GM18499 (cell line): ENCODE measurements around the gene ATP2B2.

Experiments used
- ATAC-seq: cut with Tn5 transposase; IDR thresholded peaks from one replicate; pipeline ENCODE4 v1.9.1; 2021; ENCODE audit warnings: moderate number of reproducible peaks; ENCODE audit not compliant: insufficient read depth, unreplicated experiment

ATP2B2 gene

DNA sequence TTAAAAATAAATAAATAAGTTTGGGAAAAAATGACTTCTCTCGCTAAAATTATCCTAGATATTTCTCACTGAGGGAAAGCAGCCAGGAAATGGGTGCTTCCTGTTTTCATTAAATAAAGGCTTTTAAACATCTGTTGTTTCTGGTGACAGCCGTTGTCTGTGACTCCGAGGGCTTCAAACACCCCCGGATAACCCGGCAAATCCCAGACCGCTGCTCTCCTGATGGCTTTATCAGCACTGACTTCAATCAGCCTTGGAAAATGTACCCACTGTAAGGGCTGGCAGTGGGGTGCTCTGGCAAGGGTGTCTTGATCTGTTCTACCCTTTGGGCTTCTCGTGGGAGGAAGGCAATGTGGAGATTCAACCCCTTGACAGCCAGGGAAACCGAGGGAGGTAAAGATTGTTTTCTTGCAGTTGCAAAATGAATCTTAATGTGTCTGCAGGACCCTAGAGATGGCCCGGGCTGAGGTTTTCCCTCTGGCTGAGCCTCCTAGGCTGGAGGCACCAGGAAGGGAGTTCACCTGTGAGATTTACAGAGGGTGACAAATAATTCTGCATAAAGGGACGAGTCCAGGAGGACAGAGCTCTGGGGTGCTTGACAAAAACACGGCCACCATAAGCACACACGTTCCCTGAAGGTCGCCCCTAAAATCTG lies 150.9 kb downstream of the ATP2B2 start:
- ATAC-seq, result no peak

DNA sequence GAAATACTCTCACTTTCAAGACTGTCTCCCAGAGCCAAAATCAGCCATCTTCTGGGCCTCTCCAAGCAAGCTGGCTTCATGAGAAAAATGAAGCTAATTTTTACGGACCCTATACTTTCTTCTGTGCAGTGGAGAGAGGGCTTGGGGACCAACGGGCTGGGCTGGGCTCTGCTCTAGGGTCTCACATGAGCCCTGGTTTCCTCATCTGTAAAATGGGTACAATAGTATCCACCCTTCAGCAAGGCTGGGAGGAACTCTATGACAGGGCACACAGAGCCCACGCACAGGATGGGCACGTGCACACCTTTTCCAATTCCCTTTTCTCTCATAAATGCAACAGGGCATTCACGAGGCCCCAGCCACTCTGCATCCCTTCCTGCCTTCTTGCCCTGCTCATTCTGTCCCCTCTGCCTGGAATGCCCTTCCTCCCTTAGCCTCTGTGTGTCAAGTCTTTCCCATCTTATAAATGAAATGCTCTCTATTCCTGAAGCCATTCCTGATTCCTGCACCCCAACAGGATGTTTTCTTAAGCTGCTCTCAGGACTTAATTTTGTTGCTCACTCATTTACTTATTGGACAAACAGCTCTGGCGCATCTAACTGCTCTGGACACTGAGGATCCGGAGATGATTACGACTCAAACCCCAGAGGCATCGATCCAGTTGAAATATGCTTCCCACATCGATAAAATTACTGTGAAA lies 151.6 kb downstream of the ATP2B2 start:
- ATAC-seq, result no peak

DNA sequence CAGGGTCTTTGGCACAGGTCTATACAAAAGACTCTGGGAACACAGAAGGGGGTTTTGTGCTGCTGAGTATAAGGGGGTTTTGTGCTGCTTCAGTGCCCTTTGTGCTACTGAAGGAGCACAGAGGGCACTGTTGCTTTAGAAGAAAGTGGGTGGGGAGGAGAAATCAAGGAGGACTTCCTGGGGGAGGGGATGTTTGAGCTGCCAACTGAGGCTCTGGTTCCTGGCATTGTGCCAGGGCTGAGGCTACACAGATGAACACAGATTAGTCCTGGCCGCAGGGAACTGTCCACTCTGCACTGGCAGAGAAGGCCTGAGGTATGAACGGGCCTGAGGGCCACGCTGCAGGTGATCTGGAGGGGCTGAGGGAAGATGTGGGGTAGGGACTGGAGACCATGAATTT lies 152.2 kb downstream of the ATP2B2 start:
- ATAC-seq, result no peak

DNA sequence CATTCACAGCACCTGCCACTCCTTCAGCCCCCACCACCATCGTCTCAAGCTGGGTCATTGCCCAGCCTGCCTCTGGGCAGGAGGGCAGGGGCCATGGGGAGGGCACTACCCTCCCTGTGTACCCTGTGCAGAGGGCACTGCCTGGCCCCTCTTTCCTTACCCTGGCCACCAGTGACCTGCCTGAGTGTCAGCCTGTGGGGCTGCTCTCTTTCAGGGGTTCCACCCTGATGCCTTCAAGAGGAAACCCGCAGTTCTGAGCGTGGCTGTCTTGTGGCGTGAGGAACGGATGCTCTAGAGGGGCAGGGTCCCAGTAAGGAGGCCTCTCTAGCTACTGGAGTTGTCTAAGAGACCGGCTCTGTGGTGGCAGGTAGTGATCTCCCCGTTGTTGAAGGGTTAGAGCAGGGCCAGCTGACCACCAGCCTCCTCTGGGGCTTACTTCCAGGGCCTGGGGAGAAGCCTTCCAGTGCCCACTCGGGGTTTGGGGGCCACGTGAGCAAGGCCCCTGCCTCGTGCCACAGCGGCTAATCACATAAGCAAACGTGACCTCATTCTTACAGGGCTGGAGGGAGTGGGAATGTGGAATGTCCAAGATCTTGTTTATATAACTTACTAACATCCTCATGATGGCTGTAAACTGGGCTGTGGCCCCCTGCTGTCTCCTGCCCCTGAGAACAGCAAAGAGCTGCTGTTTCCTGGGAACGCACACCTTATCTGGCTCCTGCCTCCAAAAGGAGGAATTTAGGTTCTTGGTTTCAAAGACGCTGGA lies 153.1 kb downstream of the ATP2B2 start:
- no peak for ATAC-seq

DNA sequence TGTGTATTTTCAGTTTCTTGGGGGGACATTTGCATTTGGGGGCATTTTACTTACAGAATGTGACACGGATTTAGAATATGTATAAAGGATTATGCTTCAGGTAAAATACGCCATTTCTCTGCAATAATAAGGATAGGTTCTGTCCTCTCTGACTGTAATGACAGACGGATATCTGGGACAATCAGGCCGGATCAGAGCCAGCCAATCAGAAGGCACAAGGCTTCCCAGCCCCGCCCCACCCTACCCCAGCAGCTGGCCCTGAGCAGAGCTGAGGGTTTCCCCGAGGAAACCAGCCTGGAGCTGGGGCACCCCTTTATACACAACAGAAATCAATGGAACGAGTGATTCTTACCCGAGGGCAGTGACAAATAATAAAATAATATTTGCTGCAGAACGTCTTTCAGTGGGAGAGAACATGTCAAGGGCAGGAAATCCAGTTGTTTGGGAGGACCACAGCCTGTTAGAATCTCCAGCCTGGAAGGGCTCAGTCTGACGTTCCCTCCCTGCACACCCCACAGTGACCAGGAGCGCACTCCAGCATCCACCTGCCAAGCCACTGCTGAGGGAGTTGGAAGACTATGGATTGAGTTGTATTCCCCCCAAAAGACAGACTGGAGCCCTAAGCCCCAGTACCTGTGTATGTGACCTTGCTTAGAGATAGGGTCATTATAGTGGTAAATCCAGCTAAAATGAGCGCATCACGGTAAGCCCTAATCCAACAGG lies 154.2 kb downstream of the ATP2B2 start:
- ATAC-seq, result no peak

DNA sequence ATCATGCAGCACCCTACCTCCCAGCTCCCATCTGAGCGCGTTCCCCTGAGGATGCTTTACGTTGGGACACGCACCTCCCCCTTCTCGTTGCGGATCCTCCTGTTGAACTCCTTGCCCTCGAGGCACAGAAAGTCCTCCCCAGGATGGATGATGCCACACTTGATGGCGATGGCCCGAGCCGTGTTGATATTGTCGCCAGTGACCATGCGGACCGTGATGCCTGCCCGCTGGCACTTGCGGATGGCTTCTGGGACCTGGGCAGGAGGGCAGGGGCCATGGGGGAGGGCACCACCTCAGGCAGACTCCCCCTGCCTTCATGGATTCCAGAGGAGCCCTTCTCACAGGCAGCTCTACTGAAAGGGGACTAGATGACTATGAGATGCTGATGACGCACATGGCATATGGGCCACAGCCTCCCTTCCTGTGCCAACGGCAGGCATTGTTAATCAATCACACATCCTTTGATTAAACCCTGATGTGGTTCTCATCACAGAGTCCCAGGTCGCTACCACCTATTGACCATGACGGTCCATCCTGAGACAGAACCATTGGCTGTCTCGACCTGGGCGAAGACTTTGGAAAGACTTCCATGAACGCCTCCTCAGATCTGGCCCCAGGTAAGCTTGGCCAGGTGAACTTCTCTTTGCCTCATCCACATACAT lies 154.9 kb downstream of the ATP2B2 start:
- ATAC-seq, result no peak

DNA sequence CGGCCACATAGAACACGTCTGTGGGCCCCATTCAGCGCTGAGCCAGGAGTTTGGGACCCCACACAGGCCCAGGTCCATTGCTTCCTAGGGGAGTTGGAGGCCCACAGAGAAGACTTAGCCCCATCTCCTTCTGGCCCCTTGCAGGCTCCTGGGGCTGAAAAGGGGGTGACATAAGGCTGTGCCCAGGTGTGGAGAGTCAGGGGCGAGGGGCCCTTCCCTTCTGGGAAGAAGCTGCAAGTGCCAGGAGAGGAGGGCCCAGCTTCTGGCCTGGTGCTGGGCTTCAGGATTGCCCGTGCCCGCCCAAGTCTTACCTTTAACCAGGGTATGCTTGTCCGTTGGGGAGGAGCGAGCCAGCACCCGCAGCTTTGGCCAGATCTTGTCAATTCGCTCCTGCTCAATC lies 155.6 kb downstream of the ATP2B2 start:
- ATAC-seq, result no peak

DNA sequence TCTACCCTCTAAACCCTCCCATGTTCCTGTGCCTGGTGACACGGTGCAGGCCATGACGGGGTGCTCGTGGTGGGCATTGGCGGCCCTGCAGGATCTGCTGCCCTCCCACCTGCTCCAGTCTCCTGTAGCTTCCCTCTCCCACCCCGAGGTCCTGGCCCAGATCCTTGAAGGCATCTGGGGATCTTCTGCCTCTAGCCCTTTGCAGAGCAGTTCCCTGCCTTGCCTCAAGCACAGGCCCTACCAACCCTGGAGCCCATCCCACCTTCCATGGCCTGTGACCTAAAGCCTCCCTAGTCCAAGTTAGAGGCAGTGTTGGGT lies 157.0 kb downstream of the ATP2B2 start:
- no peak for ATAC-seq

DNA sequence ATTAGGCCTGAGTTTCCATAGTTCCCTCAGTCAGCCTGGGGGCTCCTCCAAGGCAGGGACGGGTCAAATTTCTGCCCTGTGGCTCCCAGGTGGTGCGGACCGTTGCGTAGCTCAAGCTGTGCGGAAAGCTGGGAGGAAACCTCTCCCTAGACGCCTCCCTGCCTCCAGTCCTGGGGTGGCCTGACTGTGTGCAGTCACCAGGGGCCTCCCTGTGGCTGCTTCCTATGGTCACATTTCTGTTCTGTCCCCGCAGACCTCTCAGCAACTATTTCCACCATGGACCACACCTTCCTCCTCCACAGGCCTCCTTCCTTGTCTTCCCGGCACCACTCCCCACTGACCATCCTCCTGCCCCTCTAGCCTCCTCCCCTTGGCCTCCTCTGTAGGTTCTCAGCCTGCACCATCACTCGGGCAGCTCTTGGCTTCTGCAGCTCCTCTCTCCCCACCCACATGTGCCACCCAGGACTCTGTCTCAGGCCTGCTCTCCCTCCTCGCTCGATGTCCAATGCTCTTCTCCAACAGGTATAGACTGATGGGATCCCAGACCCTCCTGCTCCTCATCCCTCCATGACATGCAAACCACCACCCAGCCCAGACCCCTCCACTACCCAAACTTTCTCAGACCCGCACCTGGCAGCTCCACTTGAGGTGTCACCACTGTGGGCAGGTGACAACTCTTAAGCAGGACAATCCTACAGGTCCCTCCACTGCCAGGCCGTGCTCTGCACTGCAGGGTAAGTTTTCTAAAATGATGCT lies 157.6 kb downstream of the ATP2B2 start:
- no peak for ATAC-seq

DNA sequence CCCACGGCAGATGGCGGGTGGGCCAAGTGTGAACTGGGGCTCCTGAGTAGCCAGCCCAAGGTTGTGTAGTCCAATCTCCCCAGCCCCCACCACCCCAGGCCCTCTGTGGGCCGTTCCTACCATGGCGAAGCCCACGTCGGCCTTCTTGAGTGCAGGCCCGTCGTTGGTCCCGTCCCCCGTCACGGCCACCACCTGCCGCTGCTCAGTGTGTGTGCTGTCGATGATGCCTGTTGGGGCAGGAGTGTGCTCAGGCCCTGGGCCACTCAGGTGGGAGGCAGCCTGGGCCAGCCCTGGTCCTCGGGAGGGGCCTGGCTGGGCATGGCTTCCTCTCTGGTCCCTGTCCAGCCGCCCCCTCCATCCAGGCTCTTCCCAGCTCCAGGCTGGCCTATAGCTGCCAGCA lies 159.5 kb downstream of the ATP2B2 start:
- ATAC-seq, result no peak

DNA sequence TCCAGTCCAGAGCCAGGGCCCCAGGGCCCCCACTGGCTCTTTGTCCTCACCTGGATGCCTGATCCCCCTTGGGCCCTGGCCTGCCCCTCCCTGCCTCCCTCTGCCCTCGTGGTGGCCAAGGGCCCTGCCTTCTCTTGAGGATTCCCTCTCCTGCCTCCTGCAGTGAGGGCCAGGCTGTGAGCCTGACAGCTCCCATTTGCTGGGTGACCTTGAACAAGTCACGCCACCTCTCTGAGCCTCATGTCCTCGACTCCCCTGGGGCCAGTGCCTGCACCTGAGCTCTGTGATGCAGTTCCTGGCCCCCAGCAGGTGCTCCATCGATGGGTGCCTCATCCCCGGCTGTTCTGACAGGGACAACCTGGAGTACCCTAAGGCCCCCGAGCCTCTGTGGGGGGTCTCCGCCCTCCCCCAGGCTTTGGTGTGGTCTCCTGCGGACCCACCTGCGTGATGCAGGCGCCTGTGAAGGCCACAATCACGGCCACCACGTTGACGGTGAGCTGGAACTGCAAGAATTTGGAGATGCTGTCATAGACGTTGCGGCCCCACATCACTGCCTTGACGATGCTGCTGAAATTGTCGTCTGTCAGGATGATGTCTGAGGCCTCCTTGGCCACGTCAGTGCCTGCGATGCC lies 160.3 kb downstream of the ATP2B2 start:
- ATAC-seq, result no peak

DNA sequence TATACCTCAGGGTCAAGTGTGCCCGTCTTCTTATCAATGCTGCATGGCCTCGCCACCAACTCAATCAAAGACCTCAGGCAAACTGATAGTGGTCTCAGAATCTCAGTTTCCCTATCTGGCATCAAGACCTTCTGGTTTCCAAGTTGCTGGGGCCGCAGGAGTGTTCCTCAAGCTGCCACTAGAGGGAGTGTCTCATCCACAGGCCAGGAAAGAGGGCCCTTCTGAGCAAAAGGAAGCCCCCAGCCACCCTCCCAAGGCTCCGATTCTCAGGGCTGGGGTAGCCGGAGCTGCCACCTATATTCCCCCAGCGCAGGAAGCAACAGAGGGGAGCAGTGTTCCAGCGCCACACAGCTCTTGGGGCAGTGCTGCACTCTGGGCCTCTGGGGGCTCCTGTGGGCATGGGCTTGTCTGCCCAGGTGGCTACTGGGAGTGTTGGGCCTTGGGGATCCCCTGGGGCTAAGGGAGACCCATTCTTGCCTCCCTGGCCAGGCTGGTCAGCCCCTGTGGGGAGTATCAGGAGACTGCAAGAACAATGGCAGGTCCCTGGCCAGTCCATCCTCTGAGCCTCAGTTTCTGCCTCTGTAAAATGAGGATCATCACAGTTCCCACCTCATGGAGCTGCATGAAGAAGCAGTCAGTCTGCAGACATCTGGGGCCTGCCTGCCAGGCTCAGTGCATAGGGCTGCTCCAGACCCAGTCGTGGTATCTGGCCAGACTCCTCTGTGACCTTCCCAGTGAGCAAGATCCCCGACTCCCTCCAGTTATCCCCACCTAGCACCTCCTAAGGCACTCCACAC lies 161.0 kb downstream of the ATP2B2 start:
- no peak for ATAC-seq

DNA sequence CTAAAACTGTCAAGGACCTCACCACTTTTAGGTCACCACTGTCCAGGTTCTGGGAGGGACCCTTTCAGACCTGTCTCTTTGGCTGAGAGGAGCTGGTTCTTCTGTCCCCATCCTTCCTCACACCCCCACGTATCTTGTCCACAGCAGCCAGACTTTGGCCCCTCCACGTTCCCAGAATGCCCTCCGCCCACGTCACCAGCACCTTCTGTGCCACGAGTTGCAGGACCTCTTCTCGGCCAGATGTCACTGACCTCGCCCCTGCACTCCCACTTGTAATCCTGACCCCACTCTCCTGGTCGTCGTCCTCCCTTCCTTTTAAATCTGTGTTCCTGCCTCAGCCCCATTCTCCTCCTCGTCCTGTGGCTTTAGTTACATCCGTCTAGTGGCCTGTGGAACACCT lies 161.9 kb downstream of the ATP2B2 start:
- ATAC-seq, result no peak

DNA sequence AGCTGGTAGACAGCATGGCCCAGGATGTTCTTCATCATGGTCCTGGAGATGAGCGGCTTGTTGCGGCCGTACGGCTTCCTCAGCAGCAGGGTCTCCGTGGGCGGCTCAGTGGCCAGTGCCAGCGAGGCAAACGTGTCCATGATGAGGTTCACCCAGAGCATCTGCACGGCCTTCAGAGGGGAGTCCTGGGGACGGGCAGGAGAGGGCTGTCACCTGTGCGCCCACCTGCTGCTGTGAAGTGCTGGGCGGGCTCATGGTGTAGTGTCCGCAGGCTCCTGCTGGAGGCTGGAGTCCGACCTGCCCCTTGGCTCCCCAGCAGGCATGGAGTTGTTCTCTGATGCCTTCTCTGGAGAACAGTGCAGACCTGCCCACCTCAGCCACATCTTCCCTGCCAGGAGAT lies 162.6 kb downstream of the ATP2B2 start:
- ATAC-seq, result no peak

DNA sequence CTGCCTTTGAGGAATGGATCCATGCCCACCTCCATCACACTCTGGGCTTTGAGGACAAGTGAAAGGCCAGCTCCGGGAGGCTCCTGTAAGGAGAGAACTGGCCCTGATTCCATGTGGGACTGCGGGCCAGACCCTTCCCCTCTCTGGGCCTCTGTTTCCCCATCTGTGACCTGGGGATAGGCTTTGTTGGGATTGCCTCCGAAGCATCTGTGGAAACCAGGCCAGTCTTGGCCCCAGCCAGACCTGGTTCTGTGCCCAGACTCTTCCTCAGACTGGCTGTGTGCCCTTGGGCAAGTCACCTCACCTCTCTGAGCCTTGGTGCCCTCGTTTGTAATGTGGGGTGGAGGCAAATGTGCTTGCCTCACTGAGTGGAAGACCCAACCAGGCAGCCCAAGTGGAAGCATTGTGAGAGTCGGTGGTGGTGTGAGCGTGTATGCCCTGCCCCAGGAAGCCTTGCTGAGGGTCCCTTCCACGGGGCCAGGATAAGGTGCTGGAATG lies 163.4 kb downstream of the ATP2B2 start:
- ATAC-seq, result no peak

DNA sequence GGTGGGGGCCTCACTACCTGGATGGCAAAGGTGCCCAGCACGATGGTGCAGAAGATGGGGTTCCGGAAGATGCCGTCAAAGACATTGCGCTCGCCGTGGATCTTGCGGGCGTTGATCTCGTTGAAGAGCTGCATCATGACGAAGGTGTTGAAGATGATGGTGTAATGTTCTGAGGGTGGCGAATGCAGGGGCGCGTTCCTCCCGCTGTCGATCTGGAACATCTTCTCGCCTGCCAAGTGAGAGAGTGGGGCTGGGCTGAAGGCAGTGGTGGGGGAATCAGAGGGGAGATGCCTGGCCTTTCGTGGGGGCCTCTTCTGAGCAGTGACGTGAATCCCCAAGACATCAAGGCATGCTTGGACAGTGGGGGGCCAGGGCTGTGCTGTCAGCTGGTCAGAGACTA lies 164.9 kb downstream of the ATP2B2 start:
- no peak for ATAC-seq

DNA sequence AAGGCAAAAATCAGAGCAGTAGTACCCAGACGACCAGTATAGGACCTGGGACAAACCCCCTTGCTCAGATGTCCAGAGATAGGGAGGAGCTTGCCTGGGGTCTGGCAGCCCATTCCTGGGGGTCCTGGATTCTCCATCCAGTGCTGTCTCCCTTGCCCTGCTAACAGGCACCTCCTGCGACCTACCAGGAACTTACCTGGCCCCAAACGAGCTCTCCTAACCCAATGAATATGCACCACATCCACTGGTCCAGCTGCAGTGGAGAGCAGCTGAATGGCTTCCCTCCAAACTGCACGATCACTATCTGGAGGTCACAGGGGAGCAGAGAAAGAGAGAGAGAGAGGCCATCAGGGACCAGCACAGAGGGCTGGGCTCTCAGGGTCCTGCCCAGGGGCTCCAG lies 165.3 kb downstream of the ATP2B2 start:
- no peak for ATAC-seq

DNA sequence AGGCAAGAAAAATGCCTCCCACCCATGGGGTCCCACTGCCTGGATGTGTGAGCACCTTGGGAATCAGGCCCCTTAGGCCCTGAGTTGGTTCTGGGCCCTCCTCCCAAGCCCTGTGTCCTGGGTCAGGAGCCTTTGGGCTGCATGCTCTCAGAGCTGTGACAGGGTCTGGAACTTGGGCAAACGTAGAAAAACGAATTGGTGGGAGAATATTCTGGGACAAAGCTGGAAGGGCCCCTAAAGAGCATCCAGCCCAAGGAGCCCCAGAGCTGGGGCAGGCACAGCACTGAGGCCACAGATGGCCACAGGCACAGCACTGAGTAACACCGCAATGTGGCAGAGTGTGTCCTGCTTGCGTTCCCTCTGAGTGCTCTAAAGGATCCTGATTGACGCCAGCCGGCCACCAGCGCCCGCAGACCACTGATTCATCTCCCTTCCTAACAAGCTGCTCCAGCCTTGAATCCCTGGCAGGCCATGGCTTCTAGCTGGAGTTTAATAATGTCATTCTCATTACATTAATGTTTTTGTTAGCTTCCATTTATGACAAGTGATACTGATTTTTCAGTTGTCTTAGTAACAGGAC lies 165.9 kb downstream of the ATP2B2 start:
- ATAC-seq, result no peak
